ENCODE measurements around the gene NINL.
A peak's percentile ranks its signal among the peaks of the same experiment; 100 is the strongest.

NINL gene

DNA sequence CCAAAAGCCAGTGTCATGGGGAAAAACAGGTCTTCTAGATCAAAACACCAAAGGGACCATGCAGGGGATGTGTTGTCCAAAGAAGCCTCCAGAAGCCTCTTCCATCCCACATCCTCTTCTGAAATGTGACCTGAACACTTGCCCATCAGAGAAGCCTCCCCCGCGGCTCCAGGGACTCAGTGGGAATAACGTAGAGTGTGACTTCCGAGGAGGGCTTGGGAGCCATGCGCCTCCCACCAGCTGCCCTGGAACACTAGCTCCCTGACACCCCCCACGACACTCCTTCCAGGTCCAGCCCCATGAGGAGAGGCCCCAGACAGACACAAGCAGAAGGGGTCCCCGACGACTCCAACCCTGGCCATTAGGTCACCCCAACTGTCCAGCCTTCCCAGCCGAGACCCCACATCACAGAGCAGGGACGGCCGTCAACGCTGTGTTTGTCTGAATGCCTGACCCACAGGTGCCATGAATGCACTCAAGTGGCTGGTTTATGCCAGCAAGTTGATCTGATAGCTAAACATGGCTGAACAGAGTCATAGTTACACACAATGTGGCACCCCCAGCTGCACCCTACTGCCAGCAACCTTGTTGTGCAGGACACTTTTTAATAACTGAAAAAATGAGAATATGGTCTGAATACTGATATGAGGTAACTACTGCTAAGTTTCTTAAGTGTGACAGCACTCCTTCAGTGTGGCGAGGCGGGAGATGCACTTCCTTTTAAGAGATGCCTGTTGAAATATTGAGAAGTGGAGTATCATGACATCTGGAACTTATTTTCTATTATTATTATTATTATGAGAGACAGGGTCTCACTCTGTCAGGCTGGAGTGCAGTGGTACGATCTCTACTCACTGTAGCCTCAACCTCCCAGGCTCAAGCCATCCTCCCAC, 119.8 kb downstream of the NINL start:
- no peak for DNase-seq (ENCODE audit: low read depth, low spot score)

DNA sequence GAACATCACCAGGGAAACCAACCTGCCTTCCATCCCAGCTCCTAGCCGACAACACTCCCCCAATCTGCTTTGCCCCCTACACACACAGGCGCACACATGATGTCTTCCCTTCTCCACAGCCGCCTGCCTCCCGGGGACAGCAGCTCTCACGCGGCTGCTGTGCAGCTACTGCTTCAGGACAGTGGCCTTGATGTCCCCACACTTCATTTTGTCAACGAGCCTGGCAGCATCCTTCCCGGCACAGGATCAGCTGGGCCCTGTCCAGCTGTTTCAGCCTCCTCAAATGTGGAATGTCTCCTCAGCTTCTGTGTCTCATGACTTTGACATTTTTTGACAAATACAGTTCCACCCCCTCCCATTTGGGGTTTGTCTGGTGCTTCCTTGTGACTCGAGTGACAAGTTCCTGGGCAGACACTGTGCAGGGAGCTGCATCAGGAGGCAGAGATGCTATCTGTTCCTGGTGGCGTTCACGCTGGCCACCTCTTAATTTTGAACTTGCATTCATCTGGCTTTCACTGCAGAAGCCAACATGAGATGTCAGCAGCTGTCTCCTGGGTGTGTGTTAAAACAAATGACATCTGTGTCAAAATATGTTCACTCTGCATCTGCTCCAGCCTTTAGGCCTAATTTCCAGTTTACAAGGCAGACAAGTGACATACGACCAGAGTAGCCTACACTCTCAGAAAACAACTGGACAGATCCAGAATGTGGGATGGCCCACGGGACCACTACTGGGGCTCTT, 120.7 kb downstream of the NINL start:
- no peak for DNase-seq (ENCODE audit: low read depth, low spot score)

DNA sequence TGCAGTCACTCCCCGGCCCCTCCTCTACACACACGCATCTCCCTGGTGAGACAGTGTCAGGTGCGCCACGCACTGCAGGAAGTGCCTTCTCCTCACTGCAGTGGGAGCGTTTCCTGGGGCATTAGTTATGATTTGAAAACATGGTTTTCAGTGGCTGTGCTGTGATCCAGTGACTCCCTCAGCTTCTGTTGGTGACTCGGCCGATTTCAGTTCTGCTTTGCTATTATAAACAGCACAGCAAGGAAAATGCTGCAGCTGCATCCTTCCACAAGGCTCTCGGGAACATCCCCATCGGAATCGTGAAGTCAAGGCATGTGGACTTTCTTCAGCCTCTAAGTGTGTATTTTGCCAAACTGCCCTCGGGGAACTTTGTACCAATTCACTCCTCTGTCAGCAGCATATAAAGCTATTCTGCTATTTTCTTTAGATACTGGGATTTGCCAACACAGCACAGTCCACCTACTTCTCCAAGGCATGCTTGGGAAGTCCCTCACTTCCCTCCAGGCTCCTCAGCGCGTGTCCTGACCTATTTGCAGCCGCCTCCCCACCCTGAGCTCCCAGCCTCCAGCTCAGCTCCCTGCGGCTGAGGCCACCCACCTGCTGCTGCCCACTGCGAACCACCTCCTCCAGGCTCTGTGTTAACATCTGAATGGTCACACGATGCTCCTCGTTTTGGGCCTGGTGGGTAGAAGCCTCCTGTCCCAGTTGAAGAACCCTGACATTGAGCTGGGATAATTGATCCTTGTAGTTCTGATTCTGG, 123.4 kb downstream of the NINL start:
- no peak for DNase-seq (ENCODE audit: low read depth, low spot score)

DNA sequence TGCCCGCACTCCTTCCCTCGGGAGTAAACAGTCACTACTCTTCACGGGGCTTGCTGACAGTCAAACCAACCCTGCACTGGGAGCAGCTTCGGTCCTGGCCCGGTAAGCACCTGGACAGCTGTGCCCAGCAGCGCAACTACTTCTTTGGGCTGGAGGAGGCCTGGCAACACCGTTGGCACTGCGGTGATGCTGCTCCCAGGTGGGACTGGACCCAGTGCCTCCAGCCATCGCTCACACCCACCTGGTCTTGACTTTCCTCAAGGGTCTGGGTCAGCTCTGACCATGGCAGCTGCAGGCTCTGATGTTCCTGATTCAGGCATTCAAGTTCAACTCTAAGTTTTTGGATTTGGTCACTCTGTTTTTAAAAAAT, 124.1 kb downstream of the NINL start:
- DNase-seq (ENCODE audit: low read depth, low spot score), result no peak

DNA sequence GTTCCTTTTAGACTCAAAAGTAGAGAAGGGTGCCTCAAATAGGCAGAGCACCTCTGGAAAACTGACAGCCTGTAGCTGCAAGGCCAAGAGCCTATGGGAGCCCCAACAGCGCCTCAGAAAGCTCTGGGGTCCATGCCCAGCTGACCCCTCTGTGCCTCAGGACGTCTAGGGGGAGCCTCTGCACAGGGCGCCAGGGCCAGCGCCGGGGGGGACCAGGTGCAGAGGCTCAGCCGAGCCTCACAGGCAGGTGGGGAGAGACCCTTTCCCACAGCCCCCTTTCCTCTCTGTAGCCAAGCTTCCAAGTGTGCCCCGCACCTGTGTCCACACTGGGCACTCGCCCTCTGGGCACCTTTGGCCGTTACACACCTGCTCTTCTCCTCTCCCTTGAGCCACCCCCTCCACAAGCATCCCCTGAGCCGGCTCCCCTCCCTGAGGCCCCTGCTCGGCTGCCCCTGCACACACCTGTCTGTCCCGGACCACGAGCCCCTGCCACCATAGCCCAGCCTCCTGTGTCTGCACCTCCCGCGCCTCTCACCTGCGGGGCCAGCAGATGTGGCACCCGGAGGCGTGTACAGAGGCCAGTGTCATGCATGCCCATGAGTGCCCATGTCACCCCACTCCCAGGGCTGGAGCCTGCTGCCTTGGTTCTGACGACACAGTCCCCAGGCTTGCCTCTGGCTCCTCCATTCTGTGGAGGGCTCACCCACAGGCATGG, 124.6 kb downstream of the NINL start:
- DNase-seq (ENCODE audit: low read depth, low spot score), result no peak

DNA sequence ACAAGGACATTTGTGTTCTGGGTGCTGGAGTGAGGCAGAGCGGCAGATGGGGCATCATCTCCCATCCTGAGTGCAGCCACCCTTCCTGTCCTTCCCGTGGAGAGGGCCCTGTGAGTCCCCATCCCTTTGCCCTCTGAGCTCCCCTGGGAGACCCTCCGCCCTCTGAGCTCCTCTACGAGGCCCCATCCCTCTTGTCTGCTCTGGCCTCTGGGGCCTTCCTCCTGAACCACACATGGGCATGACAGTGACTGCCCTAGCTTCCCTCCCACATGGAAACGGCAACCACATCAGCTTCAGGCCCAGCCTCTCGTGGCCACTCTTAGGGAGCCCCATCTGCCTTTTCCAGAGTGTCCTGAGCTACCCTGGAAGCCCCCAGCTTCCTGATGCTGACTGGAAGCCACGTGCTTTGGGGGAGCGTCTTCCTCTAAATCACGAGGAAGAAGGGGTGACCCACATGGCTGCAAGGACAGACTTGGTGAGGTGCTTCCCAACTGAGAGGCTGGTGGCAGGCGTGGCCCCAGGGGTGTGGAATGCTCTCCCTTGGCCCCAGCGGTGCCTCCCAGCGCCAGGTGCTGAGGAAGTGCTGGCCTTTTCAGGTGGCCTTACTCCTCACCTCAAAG, 125.3 kb downstream of the NINL start:
- DNase-seq (ENCODE audit: low read depth, low spot score), result no peak

DNA sequence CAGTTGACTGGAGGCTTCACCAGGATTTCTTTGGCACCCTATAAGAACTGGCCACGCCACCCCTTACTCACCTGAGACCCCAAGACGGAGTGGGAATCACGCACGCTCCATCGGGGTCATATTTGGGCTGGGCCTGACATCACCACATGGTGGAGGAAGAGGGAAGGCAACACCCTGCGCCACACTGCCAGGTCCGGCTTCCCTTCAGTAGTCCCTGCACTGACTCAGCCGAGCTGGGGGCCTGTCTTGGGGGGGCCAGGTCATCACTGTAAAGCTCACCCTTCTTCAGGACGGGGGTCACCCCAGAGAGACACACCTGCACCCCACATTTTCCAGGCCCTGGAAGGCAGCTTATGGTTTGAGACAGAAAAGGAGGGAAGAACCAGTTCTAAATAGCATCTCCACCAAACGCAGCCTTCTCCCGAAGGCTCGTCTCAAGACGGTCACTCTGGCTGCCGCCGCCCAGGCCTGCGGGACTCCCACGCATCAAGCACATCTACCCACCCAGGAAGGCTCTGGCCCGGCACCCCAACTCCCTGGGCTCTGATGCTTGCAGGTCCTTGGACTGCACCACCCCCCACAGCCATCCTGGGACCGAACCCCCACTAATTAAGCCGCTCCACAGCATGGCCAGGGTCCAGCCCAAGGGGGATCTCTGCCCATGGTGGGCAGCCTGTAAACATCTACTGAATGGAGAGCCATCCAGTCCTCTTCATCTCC, 126.1 kb downstream of the NINL start:
- no peak for DNase-seq (ENCODE audit: low read depth, low spot score)

DNA sequence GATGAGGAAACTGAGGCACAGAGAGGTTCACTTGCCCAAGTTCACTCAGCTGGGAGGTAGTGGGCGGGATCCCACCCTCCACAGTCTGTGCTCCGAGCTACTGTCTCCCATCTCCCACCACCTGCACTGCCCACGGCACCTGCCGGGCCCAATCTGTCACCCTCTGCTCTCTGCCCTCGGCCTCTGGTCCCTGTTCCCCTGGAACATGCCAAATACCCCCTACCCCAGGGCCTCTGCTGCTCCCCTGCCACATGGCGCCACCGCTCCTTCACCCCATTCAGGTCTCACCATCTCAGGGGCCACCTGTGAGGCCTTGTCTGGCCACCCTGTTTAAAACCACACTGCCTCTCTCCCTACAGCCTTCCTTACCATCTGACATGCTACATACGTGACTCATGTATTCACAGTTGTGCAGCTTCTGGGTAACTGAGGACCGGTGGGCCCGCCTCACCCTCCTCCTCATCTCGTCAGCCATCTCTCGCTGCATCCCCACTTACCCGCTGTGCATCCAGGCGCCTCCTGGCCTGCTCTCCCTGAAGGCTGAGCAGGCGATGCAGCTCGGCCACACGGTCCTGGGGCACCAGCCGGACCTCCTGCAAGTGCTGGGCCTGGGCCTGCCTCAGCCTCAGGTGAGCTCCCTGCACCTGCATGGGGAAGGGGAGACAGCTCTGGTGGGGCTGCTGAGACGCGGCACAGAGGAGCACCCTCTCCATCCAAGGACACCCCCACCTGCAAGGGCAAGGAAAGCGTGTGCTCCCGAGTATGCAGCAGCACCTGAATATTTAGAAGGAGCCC, 127.2 kb downstream of the NINL start:
- DNase-seq (ENCODE audit: low read depth, low spot score), result no peak

DNA sequence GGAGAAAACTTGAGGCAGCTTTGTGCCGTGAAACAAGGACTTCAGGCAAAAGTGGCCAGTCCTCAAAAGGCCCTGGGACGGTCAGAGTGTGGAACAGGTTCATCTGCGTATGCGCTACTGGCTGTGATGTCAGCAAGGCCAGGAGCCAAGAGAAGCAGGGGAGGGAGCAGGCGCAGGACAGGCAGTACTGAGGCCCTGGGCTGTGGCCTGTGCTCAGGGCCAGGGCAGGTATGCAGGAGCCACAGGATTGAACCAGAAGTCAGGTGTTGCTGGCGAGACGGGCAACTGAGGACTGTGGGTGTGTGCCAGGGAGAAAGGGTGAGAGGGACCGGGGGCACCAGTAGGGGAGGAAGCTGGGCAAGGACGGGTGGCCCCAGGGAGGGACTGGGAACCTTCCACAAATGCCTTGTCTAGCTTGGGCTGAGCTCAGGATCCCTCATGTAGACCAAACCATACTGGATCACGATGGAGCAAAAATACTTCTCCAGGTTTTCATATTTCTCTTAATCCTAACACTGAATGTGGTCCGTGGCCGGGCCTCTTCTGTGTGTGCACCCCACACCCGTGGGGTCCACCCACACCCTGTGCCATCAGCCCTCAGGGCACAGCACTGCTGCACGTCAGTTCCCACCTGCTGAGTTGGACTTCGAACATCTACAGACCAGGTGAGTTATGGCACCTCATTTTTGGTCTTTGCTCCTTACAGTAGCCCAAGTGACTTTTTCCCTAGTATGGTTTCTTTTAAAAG, 131.0 kb downstream of the NINL start:
- DNase-seq (ENCODE audit: low read depth, low spot score), result no peak

DNA sequence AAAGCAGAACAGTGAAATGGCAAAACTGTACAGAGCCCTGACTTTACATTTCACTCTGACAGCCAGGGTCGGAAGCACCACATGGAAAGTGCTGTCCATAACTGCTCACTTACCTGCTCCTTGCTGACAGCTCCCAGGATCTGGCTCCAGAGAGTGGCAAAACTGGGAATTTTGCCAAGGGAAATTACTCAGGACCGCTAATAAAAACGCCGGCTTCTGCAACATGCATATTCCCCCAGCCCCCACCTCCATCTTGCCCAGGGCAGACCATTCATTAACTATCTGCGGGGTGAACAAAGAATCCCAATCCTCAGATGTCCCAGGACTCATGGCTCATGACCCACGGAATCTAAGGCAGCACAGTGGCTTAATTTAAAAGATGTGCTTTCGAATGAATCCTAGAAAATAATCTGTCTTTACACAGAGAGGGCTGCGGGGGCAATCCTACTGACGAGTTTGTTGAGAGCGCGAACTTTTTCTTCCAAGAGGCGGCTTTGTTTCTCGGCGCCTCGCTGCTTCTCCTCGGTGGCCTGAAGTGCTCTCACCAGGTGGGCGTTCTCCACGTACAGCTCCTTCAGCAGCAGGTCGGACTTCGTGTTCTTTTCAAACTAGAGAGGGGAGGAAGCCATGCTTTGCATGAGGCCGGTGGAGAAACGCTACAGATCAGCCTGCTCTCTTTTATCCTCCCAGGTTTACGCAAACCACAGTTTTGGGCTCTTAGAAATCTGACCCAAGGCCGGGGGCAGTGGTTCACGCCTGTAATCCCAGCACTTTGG, 132.1 kb downstream of the NINL start:
- DNase-seq (ENCODE audit: low read depth, low spot score), result peak; percentile 39

DNA sequence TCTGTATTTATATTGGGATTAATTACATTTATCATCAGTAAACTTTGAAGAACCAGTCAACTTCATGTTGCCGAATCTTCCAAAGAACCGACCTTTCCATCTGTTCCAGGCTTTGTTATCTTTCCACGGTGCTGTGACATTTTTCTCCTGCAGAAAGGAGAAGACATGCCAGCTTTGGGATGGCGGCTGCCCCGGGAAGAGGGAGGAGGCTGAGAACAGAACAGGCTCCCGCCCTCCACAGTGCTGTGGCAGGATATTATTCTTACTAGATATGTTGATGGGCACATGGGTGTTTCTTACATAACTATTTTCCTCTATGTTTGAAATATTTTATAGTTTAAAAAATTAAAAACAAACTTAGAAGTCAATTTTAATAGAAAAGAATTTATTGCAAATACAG, 133.0 kb downstream of the NINL start:
- DNase-seq (ENCODE audit: low read depth, low spot score), result no peak

DNA sequence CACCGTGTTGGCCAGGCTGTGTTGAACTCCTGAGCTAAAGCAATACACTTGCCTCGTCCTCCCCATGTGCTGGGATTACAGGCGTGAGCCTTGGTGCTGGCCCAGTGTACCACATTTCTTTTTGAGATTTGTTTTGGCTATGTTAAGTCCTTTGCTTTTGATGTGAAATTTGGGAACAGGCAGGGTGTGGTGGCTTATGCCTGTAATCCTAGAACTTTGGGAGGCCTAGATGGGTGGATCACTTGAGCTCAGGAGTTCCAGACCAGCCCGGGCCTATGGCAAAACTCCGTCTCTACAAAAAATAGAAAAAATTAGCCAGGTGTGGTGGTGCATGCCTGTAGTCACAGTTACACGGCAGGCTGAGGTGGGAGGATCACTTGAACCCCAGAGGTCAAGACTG, 137.7 kb downstream of the NINL start:
- DNase-seq (ENCODE audit: low read depth, low spot score), result no peak

DNA sequence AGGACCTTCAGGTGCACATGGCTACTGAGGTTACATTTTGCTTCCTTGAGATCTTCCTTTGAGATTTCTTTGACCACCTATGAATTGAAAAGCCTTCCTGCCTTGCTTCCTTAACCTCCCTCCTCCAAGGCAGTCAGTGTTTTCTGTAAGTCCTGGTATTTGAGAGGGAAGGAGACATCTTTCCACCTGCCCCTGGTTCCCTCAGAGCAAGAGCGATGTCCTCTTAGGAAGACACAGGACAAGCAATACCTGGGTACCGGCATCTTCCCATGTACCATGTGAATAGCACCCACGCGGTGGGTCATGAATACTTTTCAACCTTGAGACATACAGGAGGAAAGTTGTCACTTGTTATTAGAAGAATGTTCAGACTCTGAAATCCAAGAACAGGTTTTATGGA, 140.8 kb downstream of the NINL start:
- DNase-seq (ENCODE audit: low read depth, low spot score), result no peak

DNA sequence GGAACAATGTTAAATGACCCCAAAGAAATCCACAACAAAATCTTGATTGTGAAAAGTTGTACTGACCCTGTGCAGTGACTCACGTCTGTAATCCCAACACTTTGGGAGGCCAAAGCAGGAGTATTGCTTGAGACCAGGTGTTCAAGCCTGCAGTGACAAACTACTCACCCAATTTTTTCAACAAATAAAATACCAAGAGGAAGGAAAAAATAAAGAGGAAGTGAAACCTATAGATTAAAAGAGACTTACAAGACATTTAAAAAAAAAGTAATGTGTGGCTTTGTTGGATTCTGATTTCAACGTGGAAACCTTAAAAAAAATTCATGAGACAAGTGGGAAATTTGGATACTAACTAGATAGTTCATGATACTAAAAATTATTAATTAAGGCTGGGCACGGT, 146.0 kb downstream of the NINL start:
- DNase-seq (ENCODE audit: low read depth, low spot score), result no peak

DNA sequence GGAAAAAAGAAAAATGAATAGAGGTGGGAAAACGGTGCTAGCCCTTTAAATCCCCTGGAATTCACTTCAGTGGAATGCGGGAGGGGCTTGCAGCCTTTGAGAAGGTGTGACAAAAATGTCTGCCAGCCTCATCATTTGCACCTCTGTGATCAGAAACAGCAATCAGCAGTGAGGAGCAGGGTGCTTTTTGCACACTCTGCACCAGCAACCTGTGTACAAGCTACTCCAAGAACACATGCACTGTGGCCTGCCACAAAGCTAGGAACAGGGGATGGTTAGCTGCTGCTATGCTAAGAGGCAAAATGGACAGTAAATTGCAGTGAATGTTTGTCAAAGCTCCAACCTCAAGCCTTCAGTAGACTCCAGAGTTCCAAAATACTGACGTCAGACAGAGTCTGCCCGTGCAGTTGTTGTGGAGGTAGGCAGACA, 148.2 kb downstream of the NINL start:
- peak; percentile 79 for DNase-seq (ENCODE audit: low read depth, low spot score)

DNA sequence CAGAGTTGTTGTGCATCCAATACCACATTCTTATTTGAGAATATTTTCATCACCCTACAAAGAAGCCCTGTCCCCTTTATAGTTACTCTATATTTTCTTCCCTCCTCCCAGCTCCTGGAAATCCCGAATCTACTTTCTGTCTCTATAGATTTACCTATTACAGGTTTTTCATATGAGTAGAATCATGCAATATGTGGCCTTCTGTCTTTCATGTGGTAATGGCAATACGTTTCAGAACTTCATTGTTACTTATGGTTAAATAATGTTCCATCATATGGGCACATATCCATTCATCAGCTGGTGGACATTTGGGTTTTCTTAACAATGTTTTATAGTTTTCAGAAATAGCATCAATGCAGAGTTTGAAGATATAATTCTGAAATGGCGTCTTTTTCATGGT, 160.8 kb downstream of the NINL start:
- DNase-seq (ENCODE audit: low read depth, low spot score), result no peak

DNA sequence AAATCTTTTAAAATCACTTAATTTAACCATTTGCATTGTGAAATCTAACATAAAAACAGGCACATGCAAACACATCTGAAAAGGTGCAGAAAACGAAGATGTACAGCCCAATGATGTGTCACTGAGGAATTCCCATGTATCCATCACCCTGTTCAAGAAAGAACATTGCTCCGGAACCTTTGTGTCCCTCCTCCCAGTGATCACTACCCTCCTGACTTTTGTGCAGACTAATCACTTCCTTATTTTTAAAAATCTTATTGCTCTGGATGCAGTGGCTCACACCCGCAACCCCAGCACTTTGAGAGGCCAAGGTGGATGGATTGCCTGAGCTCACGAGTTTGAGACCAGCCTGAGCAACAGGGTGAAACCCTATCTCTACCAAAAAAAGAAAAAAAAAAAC, 163.3 kb downstream of the NINL start:
- no peak for DNase-seq (ENCODE audit: low read depth, low spot score)

DNA sequence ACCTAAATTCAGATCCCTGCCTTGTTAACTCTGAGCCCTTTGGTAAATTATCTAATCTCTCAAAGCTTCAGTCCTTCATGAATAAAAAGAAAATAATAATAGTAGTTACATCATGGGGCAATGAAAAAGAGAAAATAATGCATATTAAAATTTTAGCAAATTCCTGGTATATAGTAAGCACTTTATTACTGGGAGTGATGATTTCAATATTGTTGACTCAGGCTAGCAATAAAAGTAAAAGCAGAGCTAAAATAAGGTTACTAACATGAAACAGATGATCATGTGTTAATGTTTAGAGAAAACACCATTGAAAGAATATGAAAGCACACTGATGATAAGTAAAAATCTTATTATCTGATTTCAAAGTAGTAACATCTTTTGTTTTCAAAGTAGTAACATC, 164.2 kb downstream of the NINL start:
- DNase-seq (ENCODE audit: low read depth, low spot score), result no peak
